GM12891 (cell line): ENCODE results near the gene ARL14EPL.

Experiments
- POLR2A ChIP-seq: IDR thresholded peaks from 2 replicates; pipeline ENCODE4 v1.6.1; 2011; ENCODE audit warnings: low read depth, low read length, control low read depth
- POLR2AphosphoS5 ChIP-seq: IDR thresholded peaks from 2 replicates; pipeline ENCODE4 v1.6.1; 2011; ENCODE audit warnings: low read depth, low read length, control low read depth

- no peak for TF ChIP-seq POLR2A
- TF ChIP-seq POLR2AphosphoS5: no peak
These were observed 719 bp downstream of the ARL14EPL start for GRCh38 chr5:116032991-116033390.
